Neuronal stem cell (in vitro differentiated cells): ENCODE results near the gene CYSRT1.

Experiments used
- DNase-seq: peaks from one replicate; pipeline ENCODE4 v3.0.0-alpha.2; 2013; ENCODE audit warnings: low spot score
- H2AFZ ChIP-seq: one replicate; pipeline ENCODE4 v1.6.1; 2013; ENCODE audit warnings: mild to moderate bottlenecking, low read length, inconsistent platforms
- H2AK5ac ChIP-seq: 2 replicates; pipeline ENCODE4 v1.6.1; 2013; ENCODE audit warnings: low read depth, mild to moderate bottlenecking, inconsistent platforms, low read length, moderate library complexity, mixed read lengths
- H2BK120ac ChIP-seq: 2 replicates; pipeline ENCODE4 v1.6.1; 2013; ENCODE audit warnings: low read depth, mild to moderate bottlenecking, inconsistent platforms, low read length, moderate library complexity, mixed read lengths
- H2BK12ac ChIP-seq: one replicate; pipeline ENCODE4 v1.6.1; 2013; ENCODE audit warnings: low read length, inconsistent platforms
- H2BK15ac ChIP-seq: 2 replicates; pipeline ENCODE4 v1.6.1; 2013; ENCODE audit warnings: mild to moderate bottlenecking, low read length, inconsistent platforms, mixed read lengths
- H2BK5ac ChIP-seq: one replicate; pipeline ENCODE4 v1.6.1; 2013; ENCODE audit warnings: inconsistent platforms, mild to moderate bottlenecking, low read length, moderate library complexity
- H3K14ac ChIP-seq: one replicate; pipeline ENCODE4 v1.6.1; 2013; ENCODE audit warnings: low read length, inconsistent platforms
- H3K18ac ChIP-seq: 2 replicates; pipeline ENCODE4 v1.6.1; 2013; ENCODE audit warnings: low read length, inconsistent platforms
- H3K23ac ChIP-seq: 2 replicates; pipeline ENCODE4 v1.6.1; 2013; ENCODE audit warnings: low read depth, mild to moderate bottlenecking, mixed read lengths, low read length, inconsistent platforms; ENCODE audit not compliant: poor library complexity
- H3K27ac ChIP-seq: replicated peaks from 3 replicates; pipeline ENCODE4 v1.5.1; 2013; ENCODE audit warnings: low read length, inconsistent platforms
- H3K27me3 ChIP-seq, 3 experiments: 2 replicates each; pipeline ENCODE4 v1.6.1; 2013; ENCODE audit warnings: low read length in 3 of 3, mild to moderate bottlenecking in 2 of 3, inconsistent platforms in 1 of 3, low read depth in 1 of 3, mixed read lengths in 1 of 3, moderate library complexity in 1 of 3; ENCODE audit not compliant: control insufficient read depth in 3 of 3, insufficient read depth in 3 of 3
- H3K36me3 ChIP-seq, 2 donors: replicated peaks in 1 of 2; 2 replicates each; pipeline ENCODE4 v1.6.1; 2013; ENCODE audit warnings: low read length in 2 of 2; ENCODE audit not compliant: control insufficient read depth in 2 of 2, insufficient read depth in 2 of 2
- H3K4ac ChIP-seq: 2 replicates; pipeline ENCODE4 v1.6.1; 2013; ENCODE audit warnings: inconsistent platforms, mild to moderate bottlenecking, low read length, moderate library complexity
- H3K4me1 ChIP-seq, 2 donors: 1 replicate in 1 of 2; 2 replicates in 1 of 2; pipeline ENCODE4 v1.6.1; 2013; ENCODE audit warnings: low read length in 2 of 2, low read depth in 1 of 2; ENCODE audit not compliant: control insufficient read depth in 2 of 2, insufficient read depth in 1 of 2
- H3K4me2 ChIP-seq: one replicate; pipeline ENCODE4 v1.6.1; 2013; ENCODE audit warnings: mild to moderate bottlenecking, low read length, inconsistent platforms; ENCODE audit not compliant: insufficient read depth, poor library complexity, severe bottlenecking
- H3K4me3 ChIP-seq, 2 donors: 2 replicates each; pipeline ENCODE4 v1.5.1; 2013; ENCODE audit warnings: low read length in 2 of 2, mild to moderate bottlenecking in 2 of 2, inconsistent platforms in 1 of 2, moderate library complexity in 1 of 2
- H3K79me1 ChIP-seq: one replicate; pipeline ENCODE4 v1.6.1; 2013; ENCODE audit warnings: low read depth, mild to moderate bottlenecking, inconsistent platforms, low read length, moderate library complexity
- H3K9ac ChIP-seq: one replicate; pipeline ENCODE4 v1.6.1; 2013; ENCODE audit warnings: mild to moderate bottlenecking, low read depth, low read length, inconsistent platforms; ENCODE audit not compliant: poor library complexity
- H3K9me3 ChIP-seq, 2 donors: replicated peaks in 1 of 2; 2 replicates each; pipeline versions ENCODE3 to v1.6.1; 2013; ENCODE audit warnings: low read length in 2 of 2, mild to moderate bottlenecking in 2 of 2, inconsistent platforms in 1 of 2, low read depth in 1 of 2, mixed read lengths in 1 of 2, moderate library complexity in 1 of 2; ENCODE audit not compliant: control insufficient read depth in 2 of 2, insufficient read depth in 1 of 2
- H4K8ac ChIP-seq: one replicate; pipeline ENCODE4 v1.6.1; 2013; ENCODE audit warnings: low read depth, mild to moderate bottlenecking, inconsistent platforms, low read length, moderate library complexity
- H4K91ac ChIP-seq: one replicate; pipeline ENCODE4 v1.6.1; 2013; ENCODE audit warnings: low read length, low read depth, mild to moderate bottlenecking, inconsistent platforms; ENCODE audit not compliant: poor library complexity
- WGBS, 2 donors: extraction: QIAGEN DNeasy Blood & Tissue Kit; methylation state at CpG; one replicate each; pipeline ENCODE4 v1.1.7; 2013; ENCODE audit warnings: missing lambda C conversion rate in 2 of 2, mixed read lengths in 1 of 2; ENCODE audit not compliant: insufficient read length in 2 of 2, insufficient replicate concordance in 1 of 2; ENCODE audit errors: extremely low coverage in 2 of 2; 5-methylcytosine and 5-hydroxymethylcytosine counted together

Gene CYSRT1

GRCh38 chr9:137198051-137198901, 26.7 kb upstream of the CYSRT1 start:
- no peak overlapping the region for H3K14ac ChIP-seq
- no peak for DNase-seq
- H3K27ac ChIP-seq, result no peak overlapping the region
- H2BK5ac ChIP-seq, result peak overlapping the region; percentile 71
- H2AFZ ChIP-seq, result no peak overlapping the region
- peak overlapping the region in 1 of 2 donors; percentile 9 for H3K4me3 ChIP-seq
- H2BK15ac ChIP-seq, result no peak overlapping the region
- H3K4ac ChIP-seq, result no peak overlapping the region
- H3K79me1 ChIP-seq, result peaks cover 26% of the 10 kb centered on the region
- H3K18ac ChIP-seq, result no peak overlapping the region
- peak overlapping the region; percentile 37 for H2AK5ac ChIP-seq
- H2BK120ac ChIP-seq, result no peak overlapping the region
- peak overlapping the region; percentile 8 for H3K23ac ChIP-seq
- no CpG with 5 or more reads among the region's 19 CpGs for WGBS, 2 donors
- H3K27me3 ChIP-seq, result no peaks in the 10 kb centered on the region
- H3K9me3 ChIP-seq, result no peaks in the 10 kb centered on the region
- H2BK12ac ChIP-seq, result peak overlapping the region; percentile 41
- H3K36me3 ChIP-seq, result peaks cover 0 to 3% of the 10 kb centered on the region in 2 donors
- peaks cover 21 to 28% of the 10 kb centered on the region in 2 donors for H3K4me1 ChIP-seq
- no peak overlapping the region for H3K4me2 ChIP-seq
- H3K9ac ChIP-seq, result peak overlapping the region; percentile 60
- H4K91ac ChIP-seq, result no peak overlapping the region
- H4K8ac ChIP-seq, result no peak overlapping the region

DNA sequence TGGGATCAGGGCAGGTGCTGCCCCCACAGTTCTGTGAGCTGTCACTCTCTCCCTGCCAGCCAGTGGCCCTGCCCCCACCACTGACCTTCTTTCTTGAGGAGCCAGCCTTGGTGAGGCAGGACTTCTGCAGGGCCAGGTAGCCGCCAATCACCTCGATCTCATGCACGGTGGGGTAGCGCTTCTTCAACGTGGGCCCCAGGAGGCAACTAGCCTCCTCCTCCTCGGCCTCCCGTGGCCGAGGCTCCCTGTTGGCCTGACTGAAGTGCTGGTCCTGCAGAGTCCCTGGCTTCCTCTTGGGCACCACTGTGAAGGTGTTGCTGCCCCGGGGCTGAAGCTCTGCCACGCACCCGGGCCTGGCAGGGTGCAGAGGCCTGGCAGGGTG, 26.1 kb upstream of the CYSRT1 start:
- Histone ChIP-seq H2BK12ac (peak overlapping the region; percentile 41), H3K4ac (no peak overlapping the region), H4K8ac (no peak overlapping the region), H3K14ac (peak overlapping the region; percentile 56), H4K91ac (no peak overlapping the region), H2BK15ac (no peak overlapping the region), H3K36me3 (peaks cover 0 to 8% of the 10 kb centered on the region in 2 donors), H3K23ac (peak overlapping the region; percentile 8), H3K79me1 (peaks cover 23% of the 10 kb centered on the region), H3K27ac (no peak overlapping the region), H3K4me3 (peak overlapping the region in 1 of 2 donors; percentile 71), H3K27me3 (no peaks in the 10 kb centered on the region), H3K4me1 (peaks cover 21 to 28% of the 10 kb centered on the region in 2 donors), H3K9me3 (no peaks in the 10 kb centered on the region), H3K4me2 (no peak overlapping the region), H3K9ac (no peak overlapping the region), H2BK120ac (no peak overlapping the region), H2AK5ac (peak overlapping the region; percentile 37), H2BK5ac (peak overlapping the region; percentile 71), H3K18ac (no peak overlapping the region), H2AFZ (no peak overlapping the region)
- WGBS, 2 donors, result no CpG with 5 or more reads among the region's 11 CpGs
- no peak for DNase-seq

DNA sequence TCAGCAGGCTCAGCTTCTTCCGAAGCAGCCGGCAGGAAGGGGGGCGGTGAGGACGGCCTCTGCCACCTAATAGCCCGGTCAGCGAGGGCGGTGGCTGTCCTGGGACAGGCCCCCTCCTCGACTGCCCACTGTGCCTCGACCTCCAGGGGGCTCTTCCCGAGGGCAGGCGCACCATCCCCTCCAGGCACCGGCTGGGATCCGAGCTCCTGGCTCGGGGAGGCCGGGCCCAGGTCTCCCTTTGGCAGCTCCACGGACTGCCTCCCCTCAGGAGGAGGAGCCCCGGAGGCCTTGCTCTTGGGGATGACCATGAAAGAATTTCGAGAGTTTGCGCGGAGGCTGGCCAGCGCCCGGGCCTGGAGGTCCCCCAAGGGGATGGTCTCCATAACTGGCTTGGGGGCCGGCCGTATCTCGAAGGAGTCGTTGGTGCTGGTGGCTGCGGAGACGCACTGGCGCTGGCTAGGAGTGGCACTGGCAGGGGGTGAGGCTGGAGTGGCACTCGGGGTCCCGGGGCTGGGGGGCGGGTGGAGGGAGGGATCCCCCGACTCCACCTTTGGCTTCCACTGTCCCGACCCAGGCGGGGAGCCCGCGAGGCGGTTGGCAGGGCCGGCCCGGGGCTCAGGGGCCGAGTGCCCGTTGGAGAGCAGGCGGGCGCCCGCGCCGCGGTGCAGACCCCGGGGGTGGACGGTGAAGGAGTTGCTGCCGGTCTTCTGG, 25.4 kb upstream of the CYSRT1 start:
- H2BK15ac ChIP-seq, result no peak overlapping the region
- no peak overlapping the region for H4K8ac ChIP-seq
- H3K4me1 ChIP-seq, result peaks cover 20 to 32% of the 10 kb centered on the region in 2 donors
- peak overlapping the region; percentile 70 for H3K9ac ChIP-seq
- no peaks in the 10 kb centered on the region for H3K9me3 ChIP-seq
- H2AFZ ChIP-seq, result no peak overlapping the region
- H3K14ac ChIP-seq, result peak overlapping the region; percentile 56
- peak overlapping the region; percentile 55 for H3K23ac ChIP-seq
- H3K27ac ChIP-seq, result no peak overlapping the region
- H3K36me3 ChIP-seq, result peaks cover 3 to 13% of the 10 kb centered on the region in 2 donors
- H3K27me3 ChIP-seq, result no peaks in the 10 kb centered on the region
- H3K4me3 ChIP-seq, result peak overlapping the region; percentile 71 to 75
- peak overlapping the region; percentile 37 for H3K4ac ChIP-seq
- no peak overlapping the region for H2AK5ac ChIP-seq
- H2BK12ac ChIP-seq, result peak overlapping the region; percentile 58
- H3K79me1 ChIP-seq, result peaks cover 19% of the 10 kb centered on the region
- no peak overlapping the region for H2BK120ac ChIP-seq
- DNase-seq, result no peak
- no peak overlapping the region for H4K91ac ChIP-seq
- H3K4me2 ChIP-seq, result peak overlapping the region; percentile 91
- H2BK5ac ChIP-seq, result peak overlapping the region; percentile 71
- H3K18ac ChIP-seq, result peak overlapping the region; percentile 17
- no CpG with 5 or more reads among the region's 51 CpGs for WGBS, 2 donors
